LNCaP clone FGC (cell line): ENCODE data around the gene DIABLO.
"Not testable (repeated sequence)": the region's sequence is repeated elsewhere in the genome, so short reads cannot be mapped to it uniquely, and the experiment has no call there.

ENCODE experiments used
- DNase-seq: peaks from one replicate; pipeline ENCODE4 v3.0.0-alpha.2; 2011; ENCODE audit warnings: low read depth
- H3K4me3 ChIP-seq: 2 replicates; pipeline ENCODE4 v1.5.1; 2011; ENCODE audit warnings: mild to moderate bottlenecking, low read depth, low read length, control low read depth
- CTCF ChIP-seq: IDR thresholded peaks from 2 replicates; pipeline ENCODE4 v1.5.1; 2012; ENCODE audit warnings: mild to moderate bottlenecking; ENCODE audit not compliant: control insufficient read depth, insufficient read depth; ENCODE audit errors: extremely low read depth

DIABLO gene

GRCh38 chr12:122185494-122186082, 40.3 kb downstream of the DIABLO start:
- no peak for TF ChIP-seq CTCF
- DNase-seq: no peak
- H3K4me3 ChIP-seq: no peak overlapping the region

GRCh38 chr12:122185079-122185478, 40.8 kb downstream of the DIABLO start:
- no peak for DNase-seq
- TF ChIP-seq CTCF: no peak
- H3K4me3 ChIP-seq: no peak overlapping the region

GRCh38 chr12:122184517-122184916, 41.3 kb downstream of the DIABLO start:
- TF ChIP-seq CTCF: no peak
- H3K4me3 ChIP-seq: no peak overlapping the region
- no peak for DNase-seq

DNA sequence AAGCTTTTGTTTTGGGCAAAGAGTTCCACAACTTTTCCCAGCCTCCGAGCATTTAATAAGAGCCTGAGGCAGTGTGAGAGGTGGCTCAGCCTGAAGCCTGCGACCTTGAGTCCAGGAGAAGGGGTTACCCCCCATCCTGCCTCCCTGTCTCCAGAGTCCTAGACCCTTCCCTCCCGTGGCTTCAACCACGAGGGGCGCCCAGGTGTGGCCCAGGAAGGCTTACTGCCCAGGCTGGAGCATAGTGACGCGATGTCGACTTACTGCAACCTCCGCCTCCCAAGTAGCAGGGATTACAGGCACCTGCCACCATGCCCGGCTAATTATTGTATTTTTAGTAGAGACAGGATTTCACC, 42.3 kb downstream of the DIABLO start:
- TF ChIP-seq CTCF: no peak
- H3K4me3 ChIP-seq: no peak overlapping the region
- DNase-seq: no peak

DNA sequence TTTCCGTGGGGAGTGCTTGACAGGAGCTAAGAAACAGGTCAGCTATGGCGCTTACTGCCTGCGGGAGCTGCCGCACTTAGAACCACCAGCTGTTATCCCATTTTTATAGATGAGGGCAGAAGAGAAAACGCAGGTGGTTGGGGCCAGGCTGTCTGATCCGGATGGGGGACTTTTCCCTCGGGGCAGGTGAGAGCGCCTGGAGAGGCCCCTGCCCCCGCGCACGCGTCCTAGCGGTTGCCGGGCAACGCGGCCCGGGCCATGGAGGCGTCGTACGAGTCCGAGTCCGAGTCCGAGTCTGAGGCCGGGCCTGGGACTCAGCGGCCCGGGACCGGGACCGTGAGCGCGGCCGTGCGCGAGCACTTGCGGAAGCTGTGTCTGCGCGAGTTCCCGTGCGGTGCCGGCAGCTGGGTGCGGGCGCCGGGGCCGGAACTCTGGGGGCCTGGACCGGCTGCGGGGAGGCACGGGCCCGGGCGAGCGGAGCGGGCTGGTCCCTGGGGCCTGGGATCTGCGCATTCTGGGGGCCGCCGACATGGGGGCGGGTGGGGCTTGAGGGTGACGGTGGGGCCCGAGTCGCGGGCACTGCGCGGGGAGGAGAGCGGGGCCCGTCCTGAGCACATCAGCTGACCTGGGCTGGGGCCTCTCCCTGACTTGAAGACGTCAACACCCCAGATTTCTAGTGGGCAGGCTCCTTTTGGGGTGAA, 42.8 kb downstream of the DIABLO start, which contains the start of gene LRRC43:
Gene LRRC43 (plus strand): TSS at position 237 of the 701 bp plus-strand sequence. CDS start 22 bp downstream, at position 259.
- no peak within 1 kb of the TSS for H3K4me3 ChIP-seq
- no peak for DNase-seq
- no peak for TF ChIP-seq CTCF

DNA sequence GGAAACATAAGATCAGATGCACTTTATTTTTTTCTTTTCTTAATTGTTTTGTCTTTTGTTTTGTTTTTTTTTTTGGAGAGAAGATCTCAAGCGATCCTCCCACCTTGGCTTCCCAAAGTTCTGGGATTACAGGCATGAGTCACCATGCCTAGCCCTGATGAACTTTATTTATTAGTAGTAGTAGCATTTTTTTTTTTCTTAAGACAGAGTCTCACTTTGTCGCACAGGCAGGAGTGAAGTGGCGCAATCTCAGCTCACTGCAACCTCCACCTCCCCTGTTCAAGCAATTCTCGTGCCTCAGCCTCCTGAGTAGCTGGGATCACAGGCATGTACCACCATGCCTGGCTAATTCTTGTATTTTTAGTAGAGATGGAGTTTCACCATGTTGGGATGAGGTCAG, 49.4 kb downstream of the DIABLO start:
- H3K4me3 ChIP-seq, DNase-seq: not testable (repeated sequence)

DNA sequence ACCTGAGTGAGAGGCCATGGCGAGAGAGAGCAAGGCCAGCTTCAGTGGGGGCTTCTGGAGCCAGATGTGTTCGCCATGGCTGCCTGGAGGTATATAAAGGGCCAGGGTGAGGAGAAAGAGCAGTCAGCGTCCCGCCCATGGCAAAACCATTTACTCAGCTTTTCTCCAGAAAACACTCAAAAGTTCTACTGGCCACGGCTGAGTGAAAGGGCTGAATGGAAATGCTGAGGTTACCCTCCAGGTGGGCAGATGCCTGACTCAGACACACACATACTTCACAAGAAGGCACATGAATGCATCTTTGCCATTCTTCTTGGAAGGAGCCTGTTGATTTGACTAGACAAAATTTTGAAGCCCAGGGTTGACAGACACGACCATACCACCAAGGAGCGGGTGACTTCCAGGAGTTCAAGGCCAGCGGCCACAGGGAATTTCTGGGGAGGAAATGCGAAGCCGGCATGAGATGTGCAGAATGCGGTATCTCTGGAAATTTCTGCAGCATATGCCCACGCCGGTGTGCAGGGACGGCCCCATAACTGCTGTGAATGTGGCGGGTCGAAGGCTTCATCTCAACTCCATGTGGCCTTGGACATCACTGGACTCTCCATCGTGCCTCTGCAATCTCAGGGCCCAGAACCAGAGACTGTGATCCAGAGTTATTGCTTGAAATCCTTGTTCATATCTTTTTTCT, 51.6 kb downstream of the DIABLO start, which contains the start of gene IL31:
Gene IL31 (minus strand): TSS at position 67 of the 691 bp plus-strand sequence. CDS start 49 bp downstream, at position 18.
- no peak within 1 kb of the TSS for H3K4me3 ChIP-seq
- DNase-seq: no peak
- no peak for TF ChIP-seq CTCF
